Upper lobe of right lung (tissue), 1 donor: ENCODE data around the gene LRP10. TPM values are rescaled to one million over a fixed set of nuclear protein-coding genes. Genes with fewer than 3 reads are reported as not detected.
A peak's percentile ranks its signal among the peaks of the same experiment; 100 is the strongest.

Source experiments
- ATAC-seq: fragments of 200-7000 bp; cut with Tn5 transposase; one replicate; pipeline ENCODE4 v1.9.1; 2020; ENCODE audit warnings: mild to moderate bottlenecking, moderate library complexity
- DNase-seq: peaks from one replicate; pipeline ENCODE4 v3.0.0-alpha.2; 2020
- H3K27ac ChIP-seq: fragments of 200-600 bp; one replicate; pipeline ENCODE4 v1.8.0; 2022
- H3K27me3 ChIP-seq: fragments of 200-600 bp; one replicate; pipeline ENCODE4 v1.8.0; 2022; ENCODE audit warnings: mild to moderate bottlenecking
- H3K36me3 ChIP-seq: fragments of 200-600 bp; one replicate; pipeline ENCODE4 v1.8.0; 2022
- H3K4me1 ChIP-seq: fragments of 200-600 bp; one replicate; pipeline ENCODE4 v1.8.0; 2022
- H3K4me3 ChIP-seq: fragments of 200-600 bp; one replicate; pipeline ENCODE4 v1.8.0; 2022; ENCODE audit warnings: mild to moderate bottlenecking
- H3K9me3 ChIP-seq: fragments of 200-600 bp; one replicate; pipeline ENCODE4 v1.8.0; 2022
- CTCF ChIP-seq: fragments of 200-600 bp; IDR thresholded peaks from one replicate; pipeline ENCODE4 v1.8.0; 2022; ENCODE audit warnings: antibody characterized with exemption
- intact Hi-C: fragments of 100-400 bp; cut with DNase I; formaldehyde crosslinking; loops from one replicate; pipeline ENCODE4 v1.11.0; 2022
- total RNA-seq: library from RNA; stranded (reverse); fragmentation: NEBNext Ultra II Directional; extraction: Animal tissue kit (Norgen Biotek cat#: 25700); gene quantifications from one replicate; pipeline ENCODE4 v1.2.1, GENCODE V29; 2021
- donor health status: DM: no; HTN: yes; CAD: no; lungs with severe emphysema.

LRP10 gene
- total RNA-seq, 1 donor from 2014 or later: 142 TPM

GRCh38 chr14:22923746-22924145 is 52.2 kb downstream of the LRP10 start:
- H3K4me1 ChIP-seq: peaks cover 16% of the 10 kb centered on the region
- no peak for DNase-seq
- H3K27ac ChIP-seq: no peak overlapping the region
- no peaks in the 10 kb centered on the region for H3K9me3 ChIP-seq
- TF ChIP-seq CTCF: no peak
- intact Hi-C loops: no loop called here
- ATAC-seq: no peak
- H3K36me3 ChIP-seq: peaks cover 70% of the 10 kb centered on the region
- no peaks in the 10 kb centered on the region for H3K27me3 ChIP-seq
- H3K4me3 ChIP-seq: no peak overlapping the region

- no peak for DNase-seq
- H3K36me3 ChIP-seq: peaks cover 65% of the 10 kb centered on the region
- no peak for ATAC-seq
- H3K9me3 ChIP-seq: no peaks in the 10 kb centered on the region
- no peak for TF ChIP-seq CTCF
- H3K27ac ChIP-seq: no peak overlapping the region
- peaks cover 17% of the 10 kb centered on the region for H3K4me1 ChIP-seq
- H3K27me3 ChIP-seq: no peaks in the 10 kb centered on the region
- no peak overlapping the region for H3K4me3 ChIP-seq
- intact Hi-C loops: no loop called here
Observed at GRCh38 chr14:22925513-22925912, 54.0 kb downstream of the LRP10 start.

DNA sequence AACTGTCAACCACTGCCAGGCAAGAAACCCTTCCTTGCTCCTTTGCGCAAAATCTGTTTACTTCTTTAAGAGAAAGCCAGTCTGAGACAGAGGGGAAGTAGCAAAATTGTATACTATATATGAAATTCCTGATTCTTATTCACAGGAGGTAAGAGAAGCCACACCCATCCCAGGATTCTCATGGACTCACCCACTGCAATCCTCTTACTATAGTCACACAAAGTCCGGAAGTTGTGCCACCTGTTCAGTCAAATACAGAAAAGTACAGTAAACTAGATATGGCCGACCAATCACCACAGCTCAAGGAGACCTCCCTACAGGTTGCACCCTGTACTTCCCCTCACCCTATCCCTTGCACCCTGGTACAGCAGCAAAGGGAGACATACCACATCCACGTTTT is 54.8 kb downstream of the LRP10 start:
- no peak for TF ChIP-seq CTCF
- DNase-seq (no peak), ATAC-seq (no peak)
- Histone ChIP-seq H3K4me3 (no peak overlapping the region), H3K27ac (no peak overlapping the region), H3K4me1 (peaks cover 17% of the 10 kb centered on the region), H3K27me3 (no peaks in the 10 kb centered on the region), H3K9me3 (no peaks in the 10 kb centered on the region), H3K36me3 (peaks cover 57% of the 10 kb centered on the region)
- intact Hi-C loops: no loop called here

GRCh38 chr14:22928237-22929103 is 56.9 kb downstream of the LRP10 start:
- intact Hi-C loops: no loop called here
- no peak for TF ChIP-seq CTCF
- Histone ChIP-seq H3K9me3 (no peaks in the 10 kb centered on the region), H3K4me1 (peaks cover 17% of the 10 kb centered on the region), H3K27ac (peak overlapping the region; percentile 87), H3K36me3 (peaks cover 38% of the 10 kb centered on the region), H3K4me3 (peak overlapping the region; percentile 89), H3K27me3 (no peaks in the 10 kb centered on the region)
- ATAC-seq (no peak), DNase-seq (no peak)

GRCh38 chr14:22929104-22929960 is 57.8 kb downstream of the LRP10 start, which contains the start of gene PRMT5:
Gene PRMT5, minus strand, starts transcription at chr14:22929376. Its CDS starts 15 bp downstream, at chr14:22929361.
- Histone ChIP-seq H3K9me3 (no peaks in the 10 kb centered on the region), H3K27me3 (no peaks in the 10 kb centered on the region), H3K4me3 (peak within 1 kb of the TSS; percentile 89), H3K36me3 (peaks cover 29% of the 10 kb centered on the region), H3K4me1 (peaks cover 17% of the 10 kb centered on the region), H3K27ac (peak within 1 kb of the TSS; percentile 87)
- TF ChIP-seq CTCF: no peak
- DNase-seq (peak; percentile 98), ATAC-seq (peak; percentile 98)
- intact Hi-C loops: no loop called here
